Caco-2 (cell line): ENCODE data around the gene DOHH. TPM values are rescaled to one million over a fixed set of nuclear protein-coding genes. Genes with fewer than 3 reads are reported as not detected.

Experiments
- BruUV-seq: library from RNA; stranded (reverse); fragments of 400-500 nt; replicated peaks from 2 replicates; lab custom pipeline; 2021; lab: Mats Ljungman, UMichigan
- CTCF ChIA-PET: fragments of 300-600 bp; sonication (Branson Sonifier 250); formaldehyde crosslinking; loops from one replicate; lab custom pipeline; 2022; ENCODE audit warnings: antibody characterized with exemption; lab: Charles Lee
- POLR2A ChIA-PET: fragments of 300-600 bp; sonication (Branson Sonifier 250); formaldehyde crosslinking; loops from one replicate; lab custom pipeline; 2022; ENCODE audit warnings: antibody characterized with exemption; lab: Charles Lee
- DNase-seq, 2 experiments: peaks; one replicate each; pipeline versions ENCODE4 v3.0.0 to v3.0.0-alpha.2; 2020 to 2022
- H3K27me3 ChIP-seq: replicated peaks from 2 replicates; pipeline ENCODE4 v1.6.0; 2011; ENCODE audit warnings: low read length; ENCODE audit not compliant: control insufficient read depth, insufficient read depth
- H3K36me3 ChIP-seq: 2 replicates; pipeline ENCODE4 v1.5.1; 2011; ENCODE audit warnings: low read length; ENCODE audit not compliant: control insufficient read depth, insufficient read depth
- H3K4me1 ChIP-seq: fragments of 250-450 bp; sonication (Bioruptor Pico); 2 replicates; pipeline ENCODE4 v1.5.1; 2020; ENCODE audit warnings: mild to moderate bottlenecking
- H3K4me3 ChIP-seq: 2 replicates; pipeline ENCODE4 v1.5.1; 2011; ENCODE audit warnings: low read depth, mild to moderate bottlenecking, control low read depth, low read length
- H3K9me3 ChIP-seq: fragments of 250-450 bp; sonication (Bioruptor Pico); 2 replicates; pipeline ENCODE4 v1.5.1; 2020; ENCODE audit warnings: mild to moderate bottlenecking, moderate library complexity
- H3K27ac Mint-ChIP-seq: one replicate; pipeline ENCODE4 v1.8.0; 2022; ENCODE audit warnings: mixed read lengths; ENCODE audit not compliant: unreplicated experiment
- H3K27me3 Mint-ChIP-seq: one replicate; pipeline ENCODE4 v1.8.0; 2022; ENCODE audit warnings: mixed read lengths; ENCODE audit not compliant: insufficient read depth, unreplicated experiment
- H3K36me3 Mint-ChIP-seq: one replicate; pipeline ENCODE4 v1.8.0; 2022; ENCODE audit warnings: mild to moderate bottlenecking, mixed read lengths; ENCODE audit not compliant: insufficient read depth, unreplicated experiment
- H3K4me1 Mint-ChIP-seq: one replicate; pipeline ENCODE4 v1.8.0; 2022; ENCODE audit warnings: low read depth, mixed read lengths; ENCODE audit not compliant: unreplicated experiment
- H3K4me3 Mint-ChIP-seq: one replicate; pipeline ENCODE4 v1.8.0; 2022; ENCODE audit warnings: mild to moderate bottlenecking, moderate library complexity, mixed read lengths; ENCODE audit not compliant: unreplicated experiment
- H3K9me3 Mint-ChIP-seq: one replicate; pipeline ENCODE4 v1.8.0; 2022; ENCODE audit warnings: mixed read lengths; ENCODE audit not compliant: unreplicated experiment
- CTCF ChIP-seq, 2 experiments: fragments of 200-600 bp in 1 of 2; IDR thresholded peaks; 1 replicate in 1 of 2; 2 replicates in 1 of 2; pipeline versions ENCODE4 v1.5.1 to v1.8.0; 2011 to 2022; ENCODE audit warnings: antibody characterized with exemption in 1 of 2, control low read depth in 1 of 2, inconsistent platforms in 1 of 2, low read depth in 1 of 2, low read length in 1 of 2, mild to moderate bottlenecking in 1 of 2, moderate library complexity in 1 of 2; ENCODE audit not compliant: insufficient read depth in 1 of 2, severe bottlenecking in 1 of 2, unreplicated experiment in 1 of 2
- intact Hi-C: fragments of 100-400 bp; cut with micrococcal nuclease; formaldehyde crosslinking; loops from one replicate; pipeline ENCODE4 v1.10.0; 2022; ENCODE audit not compliant: unreplicated experiment
- total RNA-seq: library from RNA; stranded (reverse); gene quantifications from 2 replicates; pipeline ENCODE4 v1.2.3, GENCODE V29; 2022

The DOHH gene
- total RNA-seq, 1 experiment from 2014 or later, result 17.4 TPM

GRCh38 chr19:3479177-3479833, 21.2 kb downstream of the DOHH start:
- ChIA-PET POLR2A (no interaction called here), CTCF (interaction anchor here (0.7 kb wide), 2 partner anchors 13 to 50 kb away, joined by 3 to 12 read pairs; no protein-coding TSS in a partner anchor)
- no peak for DNase-seq
- H3K36me3 ChIP-seq, result no peaks in the 10 kb centered on the region
- Mint-ChIP-seq H3K36me3 (peaks cover 6% of the 10 kb centered on the region), H3K9me3 (no peaks in the 10 kb centered on the region), H3K4me1 (peaks cover 5% of the 10 kb centered on the region), H3K4me3 (no peak overlapping the region), H3K27me3 (no peaks in the 10 kb centered on the region), H3K27ac (no peak overlapping the region)
- no peaks in the 10 kb centered on the region for H3K9me3 ChIP-seq
- TF ChIP-seq CTCF (IDR thresholded peaks at IDR 0.05; ENCODE audit: insufficient read depth in 1 of 2, low read depth in 1 of 2, low read length in 1 of 2, severe bottlenecking in 1 of 2, unreplicated experiment in 1 of 2), result no peak
- peaks cover 31% of the 10 kb centered on the region for H3K4me1 ChIP-seq
- no peak overlapping the region for H3K4me3 ChIP-seq
- no peaks in the 10 kb centered on the region for H3K27me3 ChIP-seq
- BruUV-seq, result no TSS peak
- intact Hi-C loops, result no loop called here

GRCh38 chr19:3478409-3479176, 21.9 kb downstream of the DOHH start:
- Histone ChIP-seq H3K27me3 (no peaks in the 10 kb centered on the region), H3K36me3 (no peaks in the 10 kb centered on the region), H3K4me3 (no peak overlapping the region), H3K9me3 (no peaks in the 10 kb centered on the region), H3K4me1 (peaks cover 38% of the 10 kb centered on the region)
- Mint-ChIP-seq H3K36me3 (peaks cover 6% of the 10 kb centered on the region), H3K4me3 (no peak overlapping the region), H3K9me3 (no peaks in the 10 kb centered on the region), H3K27ac (no peak overlapping the region), H3K27me3 (no peaks in the 10 kb centered on the region), H3K4me1 (peaks cover 5% of the 10 kb centered on the region)
- intact Hi-C loops, result no loop called here
- TF ChIP-seq CTCF (IDR thresholded peaks at IDR 0.05; ENCODE audit: insufficient read depth in 1 of 2, low read depth in 1 of 2, low read length in 1 of 2, severe bottlenecking in 1 of 2, unreplicated experiment in 1 of 2), result no peak
- CTCF ChIA-PET, result no interaction called here
- DNase-seq, result no peak
- BruUV-seq, result no TSS peak
- POLR2A ChIA-PET, result no interaction called here

GRCh38 chr19:3477951-3478350, 22.5 kb downstream of the DOHH start:
- no peaks in the 10 kb centered on the region for H3K27me3 ChIP-seq
- Mint-ChIP-seq H3K9me3 (no peaks in the 10 kb centered on the region), H3K4me3 (no peak overlapping the region), H3K36me3 (peaks cover 6% of the 10 kb centered on the region), H3K27me3 (no peaks in the 10 kb centered on the region), H3K27ac (no peak overlapping the region), H3K4me1 (peaks cover 5% of the 10 kb centered on the region)
- no peaks in the 10 kb centered on the region for H3K9me3 ChIP-seq
- H3K4me3 ChIP-seq, result no peak overlapping the region
- TF ChIP-seq CTCF (IDR thresholded peaks at IDR 0.05; ENCODE audit: insufficient read depth in 1 of 2, low read depth in 1 of 2, low read length in 1 of 2, severe bottlenecking in 1 of 2, unreplicated experiment in 1 of 2), result no peak
- ChIA-PET CTCF (no interaction called here), POLR2A (no interaction called here)
- DNase-seq, result no peak
- no peaks in the 10 kb centered on the region for H3K36me3 ChIP-seq
- intact Hi-C loops, result no loop called here
- no TSS peak for BruUV-seq
- H3K4me1 ChIP-seq, result peaks cover 44% of the 10 kb centered on the region
